Natural killer cell (primary cell): ENCODE measurements around the gene GRAMD4. TPM values are rescaled to one million over a fixed set of nuclear protein-coding genes. Genes with fewer than 3 reads are reported as not detected.

ENCODE experiments used
- ATAC-seq, 3 donors: fragments of 150-1000 bp in 2 of 3; fragments of 200-7000 bp in 1 of 3; cut with Tn5 transposase; 1 replicate in 1 of 3; 2 replicates in 2 of 3; pipeline ENCODE4 v1.10.0; 2021; ENCODE audit warnings: mild to moderate bottlenecking in 2 of 3, moderate library complexity in 2 of 3
- DNase-seq, 2 donors: peaks; one replicate each; pipeline versions ENCODE4 v3.0.0 to v3.0.0-alpha.2; 2013 to 2021; ENCODE audit warnings: mixed read lengths in 1 of 2
- H3K27ac ChIP-seq: one replicate; pipeline ENCODE4 v1.5.1; 2013; ENCODE audit warnings: mild to moderate bottlenecking, low read length
- H3K27me3 ChIP-seq: one replicate; pipeline ENCODE4 v1.6.1; 2013; ENCODE audit warnings: low read length; ENCODE audit not compliant: control insufficient read depth, insufficient read depth
- H3K36me3 ChIP-seq: one replicate; pipeline ENCODE4 v1.6.1; 2013; ENCODE audit warnings: low read length; ENCODE audit not compliant: control insufficient read depth, insufficient read depth
- H3K4me1 ChIP-seq: one replicate; pipeline ENCODE4 v1.6.1; 2013; ENCODE audit warnings: low read length; ENCODE audit not compliant: control insufficient read depth, insufficient read depth
- H3K4me3 ChIP-seq: one replicate; pipeline ENCODE4 v1.5.1; 2013; ENCODE audit warnings: low read length
- H3K9me3 ChIP-seq: one replicate; pipeline ENCODE4 v1.6.1; 2013; ENCODE audit warnings: low read length; ENCODE audit not compliant: control insufficient read depth, insufficient read depth
- H3K27ac Mint-ChIP-seq, 2 donors: one replicate each; pipeline ENCODE4 v1.8.0; 2022; ENCODE audit warnings: mild to moderate bottlenecking in 2 of 2, mixed read lengths in 2 of 2, moderate library complexity in 1 of 2
- H3K27me3 Mint-ChIP-seq, 2 donors: one replicate each; pipeline ENCODE4 v1.8.0; 2022; ENCODE audit warnings: low read depth in 2 of 2, mixed read lengths in 2 of 2
- H3K36me3 Mint-ChIP-seq: one replicate; pipeline ENCODE4 v1.8.0; 2022; ENCODE audit warnings: mixed read lengths
- H3K4me1 Mint-ChIP-seq, 2 donors: one replicate each; pipeline ENCODE4 v1.8.0; 2022; ENCODE audit warnings: mixed read lengths in 2 of 2
- H3K4me3 Mint-ChIP-seq: one replicate; pipeline ENCODE4 v1.8.0; 2022; ENCODE audit warnings: mild to moderate bottlenecking, moderate library complexity, mixed read lengths
- H3K9me3 Mint-ChIP-seq, 2 donors: one replicate each; pipeline ENCODE4 v1.8.0; 2022; ENCODE audit warnings: mixed read lengths in 2 of 2
- CTCF ChIP-seq: fragments of 200-600 bp; IDR thresholded peaks from one replicate; pipeline ENCODE4 v1.8.0; 2022; ENCODE audit warnings: antibody characterized with exemption
- WGBS: methylation state at CpG from one replicate; pipeline ENCODE4 v1.1.7; 2013; ENCODE audit warnings: missing lambda C conversion rate; ENCODE audit not compliant: insufficient coverage; 5-methylcytosine and 5-hydroxymethylcytosine counted together
- intact Hi-C: fragments of 100-400 bp; cut with micrococcal nuclease; formaldehyde crosslinking; loops from one replicate; pipeline ENCODE4 v1.14.2; 2022
- total RNA-seq, 4 donors: library from RNA; stranded (reverse); fragments of 120-200 nt in 1 of 4; gene quantifications; one replicate each; pipeline versions ENCODE4 v1.2.3 to v1.2.4, GENCODE V29; 2013 to 2022

Gene GRAMD4
- total RNA-seq, 3 donors from 2014 or later (not counting 1 experiment from before 2014, with no cell fraction given), result 30.0 to 78.5 (median 41.6) TPM

GRCh38 chr22:46575911-46576555 is 44.2 kb upstream of the GRAMD4 start:
- peaks cover 0 to 7% of the 10 kb centered on the region in 2 donors for H3K9me3 Mint-ChIP-seq
- peak overlapping the region; percentile 54 to 67 for H3K27ac Mint-ChIP-seq
- WGBS, result 53% methylated on average over 10 of the region's 10 CpGs
- no peak for TF ChIP-seq CTCF
- peak overlapping the region; percentile 38 for H3K4me3 ChIP-seq
- H3K4me1 ChIP-seq, result peaks cover 43% of the 10 kb centered on the region
- H3K4me3 Mint-ChIP-seq, result peak overlapping the region; percentile 87
- peak in 1 of 2 donors; percentile 28 for DNase-seq
- no peak for ATAC-seq
- H3K36me3 Mint-ChIP-seq, result no peaks in the 10 kb centered on the region
- H3K27me3 ChIP-seq, result no peaks in the 10 kb centered on the region
- H3K9me3 ChIP-seq, result peaks cover 13% of the 10 kb centered on the region
- peaks cover 32 to 43% of the 10 kb centered on the region in 2 donors for H3K4me1 Mint-ChIP-seq
- H3K27ac ChIP-seq, result no peak overlapping the region
- H3K36me3 ChIP-seq, result no peaks in the 10 kb centered on the region
- H3K27me3 Mint-ChIP-seq, result no peaks in the 10 kb centered on the region
- intact Hi-C loops, result no loop called here

- H3K36me3 ChIP-seq, result no peaks in the 10 kb centered on the region
- peak overlapping the region; percentile 87 for H3K4me3 Mint-ChIP-seq
- H3K9me3 Mint-ChIP-seq, result peaks cover 0 to 4% of the 10 kb centered on the region in 2 donors
- WGBS, result 2% methylated on average over 142 of the region's 142 CpGs
- no peaks in the 10 kb centered on the region for H3K27me3 Mint-ChIP-seq
- H3K4me3 ChIP-seq, result peak overlapping the region; percentile 38
- no peaks in the 10 kb centered on the region for H3K36me3 Mint-ChIP-seq
- H3K27ac ChIP-seq, result no peak overlapping the region
- peak; percentile 70 to 88 for DNase-seq
- ATAC-seq, result peak; percentile 82 to 89 (median 84)
- intact Hi-C loops, result no loop called here
- no peaks in the 10 kb centered on the region for H3K27me3 ChIP-seq
- no peak for TF ChIP-seq CTCF
- peaks cover 32 to 48% of the 10 kb centered on the region in 2 donors for H3K4me1 Mint-ChIP-seq
- H3K4me1 ChIP-seq, result peaks cover 50% of the 10 kb centered on the region
- H3K9me3 ChIP-seq, result peaks cover 8% of the 10 kb centered on the region
- H3K27ac Mint-ChIP-seq, result peak overlapping the region; percentile 54 to 57
Measured at GRCh38 chr22:46576556-46577367, 43.4 kb upstream of the GRAMD4 start.

GRCh38 chr22:46577368-46578249 is 42.6 kb upstream of the GRAMD4 start:
- TF ChIP-seq CTCF, result no peak
- Mint-ChIP-seq H3K4me3 (peak overlapping the region; percentile 95), H3K27me3 (no peaks in the 10 kb centered on the region), H3K9me3 (no peaks in the 10 kb centered on the region), H3K36me3 (no peaks in the 10 kb centered on the region), H3K27ac (peak overlapping the region; percentile 70 to 86), H3K4me1 (peaks cover 32 to 57% of the 10 kb centered on the region in 2 donors)
- intact Hi-C loops, result no loop called here
- 4% methylated on average over 65 of the region's 65 CpGs for WGBS
- Histone ChIP-seq H3K9me3 (no peaks in the 10 kb centered on the region), H3K36me3 (no peaks in the 10 kb centered on the region), H3K4me1 (peaks cover 59% of the 10 kb centered on the region), H3K27me3 (no peaks in the 10 kb centered on the region), H3K4me3 (peak overlapping the region; percentile 59), H3K27ac (no peak overlapping the region)
- peak in 1 of 2 donors; percentile 45 for DNase-seq
- peak in 2 of 3 donors; percentile 28 for ATAC-seq
